B cell (primary cell): Measurements from ENCODE around the gene PRTG. TPM values are rescaled to one million over a fixed set of nuclear protein-coding genes. Genes with fewer than 3 reads are reported as not detected.

Source experiments
- ATAC-seq: fragments of 200-7000 bp; cut with Tn5 transposase; one replicate; pipeline ENCODE4 v1.10.0; 2021; ENCODE audit warnings: low read depth, mild to moderate bottlenecking, moderate number of reproducible peaks, moderate library complexity
- CTCF ChIA-PET: fragments of 350-600 bp; sonication (Branson Sonifier 250); formaldehyde crosslinking; loops from one replicate; lab custom pipeline; 2021; ENCODE audit warnings: antibody characterized with exemption, inconsistent platforms; lab: Charles Lee
- POLR2A ChIA-PET: fragments of 350-600 bp; sonication (Branson Sonifier 250); formaldehyde crosslinking; loops from one replicate; lab custom pipeline; 2021; ENCODE audit warnings: antibody characterized with exemption; lab: Charles Lee
- DNase-seq: peaks from one replicate; pipeline ENCODE4 v3.0.0; 2013
- H2AFZ ChIP-seq: 2 replicates; pipeline ENCODE4 v1.6.1; 2012; ENCODE audit warnings: mild to moderate bottlenecking, low read depth, low read length; ENCODE audit not compliant: insufficient read depth, poor library complexity, severe bottlenecking
- H3K27ac ChIP-seq, 2 donors: 1 replicate in 1 of 2; 2 replicates in 1 of 2; pipeline ENCODE4 v1.5.1; 2012 to 2013; ENCODE audit warnings: low read length in 2 of 2, mild to moderate bottlenecking in 2 of 2, moderate library complexity in 1 of 2
- H3K27me3 ChIP-seq, 4 experiments: fragments of 200-600 bp in 1 of 4; sonication (generic) in 1 of 4; replicated peaks in 1 of 4; 1 replicate in 2 of 4; 2 replicates in 2 of 4; pipeline versions ENCODE4 v1.6.1 to v1.7.0; 2013 to 2016; ENCODE audit warnings: low read length in 3 of 4, mild to moderate bottlenecking in 2 of 4, mixed read lengths in 1 of 4, moderate library complexity in 1 of 4; ENCODE audit not compliant: insufficient read depth in 4 of 4, control insufficient read depth in 3 of 4; ENCODE audit errors: control extremely low read depth in 1 of 4
- H3K36me3 ChIP-seq, 2 experiments: replicated peaks in 1 of 2; 1 replicate in 1 of 2; 2 replicates in 1 of 2; pipeline versions ENCODE4 v1.6.1 to v1.7.1; 2013; ENCODE audit warnings: low read length in 1 of 2; ENCODE audit not compliant: insufficient read depth in 2 of 2, control insufficient read depth in 1 of 2; ENCODE audit errors: control extremely low read depth in 1 of 2, extremely low read depth in 1 of 2
- H3K4me1 ChIP-seq, 2 donors: fragments of 200-600 bp in 1 of 2; sonication (generic) in 1 of 2; 1 replicate in 1 of 2; 2 replicates in 1 of 2; pipeline versions ENCODE4 v1.5.1 to v1.6.1; 2013 to 2017; ENCODE audit warnings: low read length in 2 of 2; ENCODE audit not compliant: control insufficient read depth in 2 of 2, insufficient read depth in 2 of 2
- H3K4me2 ChIP-seq: replicated peaks from 2 replicates; pipeline ENCODE3; 2012; ENCODE audit warnings: mild to moderate bottlenecking, low read depth, low read length; ENCODE audit not compliant: poor library complexity, severe bottlenecking
- H3K4me3 ChIP-seq, 5 experiments: fragments of 200-600 bp in 1 of 5; sonication (generic) in 1 of 5; 1 replicate in 3 of 5; 2 replicates in 2 of 5; pipeline versions ENCODE4 v1.5.1 to v1.7.0; 2011 to 2016; ENCODE audit warnings: low read length in 4 of 5, mild to moderate bottlenecking in 4 of 5, low read depth in 2 of 5, control low read depth in 1 of 5, moderate library complexity in 1 of 5; ENCODE audit not compliant: insufficient read depth in 1 of 5; ENCODE audit errors: control extremely low read depth in 1 of 5, extremely low read depth in 1 of 5
- H3K79me2 ChIP-seq: fragments of 200-600 bp; sonication (generic); one replicate; pipeline ENCODE4 v1.6.0; 2016; ENCODE audit warnings: low read length; ENCODE audit not compliant: control insufficient read depth, insufficient read depth
- H3K9ac ChIP-seq: fragments of 200-600 bp; sonication (generic); 2 replicates; pipeline ENCODE4 v1.6.1; 2017; ENCODE audit warnings: mild to moderate bottlenecking, low read length, moderate library complexity
- H3K9me3 ChIP-seq, 3 donors: one replicate each; pipeline versions ENCODE4 v1.6.1 to v1.7.1; 2013; ENCODE audit warnings: low read length in 2 of 3; ENCODE audit not compliant: control insufficient read depth in 2 of 3, insufficient read depth in 1 of 3; ENCODE audit errors: control extremely low read depth in 1 of 3
- H4K20me1 ChIP-seq: 2 replicates; pipeline ENCODE4 v1.6.0; 2012; ENCODE audit warnings: mild to moderate bottlenecking, low read length; ENCODE audit not compliant: insufficient read depth, control insufficient read depth, poor library complexity, severe bottlenecking
- H3K27ac Mint-ChIP-seq: one replicate; pipeline ENCODE4 v1.8.0; 2021; ENCODE audit warnings: mixed read lengths
- H3K27me3 Mint-ChIP-seq: one replicate; pipeline ENCODE4 v1.8.0; 2021; ENCODE audit warnings: mixed read lengths
- H3K4me1 Mint-ChIP-seq: one replicate; pipeline ENCODE4 v1.8.0; 2021; ENCODE audit warnings: mixed read lengths
- H3K4me3 Mint-ChIP-seq: one replicate; pipeline ENCODE4 v1.8.0; 2021; ENCODE audit warnings: mixed read lengths
- H3K9me3 Mint-ChIP-seq: one replicate; pipeline ENCODE4 v1.8.0; 2022; ENCODE audit warnings: mixed read lengths; ENCODE audit not compliant: insufficient read depth
- CTCF ChIP-seq: fragments of 200-600 bp; IDR thresholded peaks from one replicate; pipeline ENCODE4 v1.8.0; 2022; ENCODE audit warnings: antibody characterized with exemption, mild to moderate bottlenecking
- EZH2 ChIP-seq: IDR thresholded peaks from 2 replicates; pipeline ENCODE4 v1.6.1; 2012; ENCODE audit warnings: borderline replicate concordance, low read depth, mild to moderate bottlenecking, moderate library complexity, low read length; ENCODE audit not compliant: insufficient read depth, poor library complexity, severe bottlenecking
- WGBS: methylation state at CpG from one replicate; pipeline ENCODE4 v1.1.5; 2013; ENCODE audit warnings: missing lambda C conversion rate; ENCODE audit not compliant: insufficient coverage; 5-methylcytosine and 5-hydroxymethylcytosine counted together
- intact Hi-C: fragments of 100-400 bp; cut with micrococcal nuclease; formaldehyde crosslinking; loops from one replicate; pipeline ENCODE4 v1.10.0; 2022
- polyA plus RNA-seq: library from polyadenylated mRNA; depleted of rRNA; stranded (reverse); fragments of >200 nt; gene quantifications from 2 replicates; pipeline ENCODE4 v1.2.3, GENCODE V29; 2012
- total RNA-seq, 2 donors: library from RNA; stranded (reverse); fragments of 120-200 nt in 1 of 2; gene quantifications; 1 replicate in 1 of 2; 2 replicates in 1 of 2; pipeline versions ENCODE4 v1.2.3 to v1.2.4, GENCODE V29; 2013 to 2022

The PRTG gene
- total and polyA plus RNA-seq, 2 donors (not counting 1 experiment from before 2014, with no cell fraction given) = not detected

- CTCF ChIA-PET = interaction anchor here (0.9 to 1.0 kb wide), 2 partner anchors 9 to 16 kb away, joined by 3 read pairs; no protein-coding TSS in a partner anchor
- TF ChIP-seq EZH2 = no peak
- TF ChIP-seq CTCF = no peak
Measured at GRCh38 chr15:55630858-55631257, 112.1 kb downstream of the PRTG start.

GRCh38 chr15:55628369-55628730 is 114.6 kb downstream of the PRTG start:
- Histone ChIP-seq H2AFZ (no peak overlapping the region), H3K9me3 (no peaks in the 10 kb centered on the region), H3K79me2 (no peaks in the 10 kb centered on the region), H3K4me1 (no peaks in the 10 kb centered on the region), H3K4me3 (no peak overlapping the region), H3K27ac (no peak overlapping the region), H3K36me3 (no peaks in the 10 kb centered on the region), H3K27me3 (peaks cover 0 to 4% (median 0%) of the 10 kb centered on the region in 4 experiments), H4K20me1 (no peaks in the 10 kb centered on the region), H3K4me2 (no peak overlapping the region), H3K9ac (no peak overlapping the region)
- H3K4me3 Mint-ChIP-seq = no peak overlapping the region
- ChIA-PET POLR2A (no interaction called here), CTCF (no interaction called here)
- H3K9me3 Mint-ChIP-seq = no peaks in the 10 kb centered on the region
- no peaks in the 10 kb centered on the region for H3K4me1 Mint-ChIP-seq
- no peak for ATAC-seq
- no peak overlapping the region for H3K27ac Mint-ChIP-seq
- intact Hi-C loops = no loop called here
- TF ChIP-seq EZH2 = no peak
- TF ChIP-seq CTCF = no peak
- no peak for DNase-seq
- WGBS = no CpG with 5 or more reads among the region's 2 CpGs
- H3K27me3 Mint-ChIP-seq = peaks cover 15% of the 10 kb centered on the region

More at GRCh38 chr15:55630858-55631257, 112.1 kb downstream of the PRTG start:
- POLR2A ChIA-PET = no interaction called here
- Mint-ChIP-seq H3K4me3 (no peak overlapping the region), H3K9me3 (no peaks in the 10 kb centered on the region), H3K27ac (no peak overlapping the region), H3K27me3 (peaks cover 15% of the 10 kb centered on the region), H3K4me1 (no peaks in the 10 kb centered on the region)
- Histone ChIP-seq H3K4me2 (no peak overlapping the region), H3K9me3 (no peaks in the 10 kb centered on the region), H3K36me3 (no peaks in the 10 kb centered on the region), H3K27ac (no peak overlapping the region), H3K4me3 (no peak overlapping the region), H4K20me1 (no peaks in the 10 kb centered on the region), H3K9ac (no peak overlapping the region), H2AFZ (no peak overlapping the region), H3K4me1 (no peaks in the 10 kb centered on the region), H3K27me3 (peaks cover 0 to 4% (median 0%) of the 10 kb centered on the region in 4 experiments), H3K79me2 (no peaks in the 10 kb centered on the region)
- WGBS = 96% methylated on average over 3 of the region's 3 CpGs
- ATAC-seq (no peak), DNase-seq (no peak)
- intact Hi-C loops = no loop called here
